Fibroblast of villous mesenchyme (primary cell): Measurements from ENCODE around the gene CACNA1C. TPM values are rescaled to one million over a fixed set of nuclear protein-coding genes. Genes with fewer than 3 reads are reported as not detected.

ENCODE experiments used
- DNase-seq: peaks from one replicate; pipeline ENCODE4 v3.0.0-alpha.2; 2010; ENCODE audit warnings: low read depth
- H3K4me3 ChIP-seq: 2 replicates; pipeline ENCODE4 v1.5.1; 2011; ENCODE audit warnings: low read depth, mild to moderate bottlenecking, low read length
- CTCF ChIP-seq: IDR thresholded peaks from 2 replicates; pipeline ENCODE4 v1.5.1; 2012; ENCODE audit warnings: low read depth, mild to moderate bottlenecking, low read length; ENCODE audit not compliant: insufficient read depth
- total RNA-seq: library from RNA; depleted of rRNA; stranded (reverse); fragments of >200 nt; gene quantifications from 2 replicates; pipeline ENCODE4 v1.2.3, GENCODE V29; 2012

Gene CACNA1C
- total RNA-seq, 1 donor = 11.7 TPM

GRCh38 chr12:2668816-2669215 is 616.0 kb downstream of the CACNA1C start:
- no peak overlapping the region for H3K4me3 ChIP-seq
- no peak for TF ChIP-seq CTCF
- DNase-seq = no peak

GRCh38 chr12:2669560-2669959 is 616.8 kb downstream of the CACNA1C start:
- TF ChIP-seq CTCF = no peak

GRCh38 chr12:2672863-2673262 is 620.1 kb downstream of the CACNA1C start:
- TF ChIP-seq CTCF = no peak
- H3K4me3 ChIP-seq = no peak overlapping the region
- DNase-seq = no peak

More at GRCh38 chr12:2669560-2669959, 616.8 kb downstream of the CACNA1C start:
- H3K4me3 ChIP-seq = no peak overlapping the region
- no peak for DNase-seq

- no peak for DNase-seq
- H3K4me3 ChIP-seq = no peak overlapping the region
- peak; percentile 17 for TF ChIP-seq CTCF
Measured at GRCh38 chr12:2673966-2674810, 621.4 kb downstream of the CACNA1C start.

GRCh38 chr12:2675776-2676175 is 623.0 kb downstream of the CACNA1C start:
- no peak for TF ChIP-seq CTCF
- H3K4me3 ChIP-seq = no peak overlapping the region
- DNase-seq = no peak

GRCh38 chr12:2677142-2677880 is 624.5 kb downstream of the CACNA1C start:
- DNase-seq = no peak
- no peak for TF ChIP-seq CTCF
- no peak overlapping the region for H3K4me3 ChIP-seq
